Measurements from ENCODE around the gene RAB19. TPM values are rescaled to one million over a fixed set of nuclear protein-coding genes. Genes with fewer than 3 reads are reported as not detected.

Gene RAB19
- total and polyA plus RNA-seq, 2 of the 13 experiments (the other 11 are each of a cell fraction or from before 2014, with no cell fraction given): 0.31 TPM; not detected in 1

- TF ChIP-seq ZBTB25 (CRISPR knock-in tag; IDR thresholded peaks at IDR 0.05) (no peak), ZFP91 (CRISPR knock-in tag; IDR thresholded peaks at IDR 0.05; ENCODE audit: borderline replicate concordance) (peak; percentile 46; the same call in 1 of the 2 replicates), ZNF609 (CRISPR knock-in tag; IDR thresholded peaks at IDR 0.05; ENCODE audit: borderline replicate concordance) (no peak), KDM3A (CRISPR knock-in tag; IDR thresholded peaks at IDR 0.05; ENCODE audit: low read depth) (peak; percentile 38; the same call in 1 of the 2 replicates), POLR2A (IDR thresholded peaks at IDR 0.05; ENCODE audit: insufficient read depth in 1 of 2, low read depth in 2 of 2, low read length in 2 of 2) (peak; percentile 59 to 84), KLF16 (CRISPR knock-in tag; IDR thresholded peaks at IDR 0.05) (0 out of 4 replicates have a peak, but pooled peaks of 1 of the 2 experiments have one; percentile 27), SP140L (CRISPR knock-in tag; IDR thresholded peaks at IDR 0.05; ENCODE audit: borderline replicate concordance) (no peak), ZNF362 (CRISPR knock-in tag; IDR thresholded peaks at IDR 0.05; ENCODE audit: borderline replicate concordance) (no peak), MLLT10 (CRISPR knock-in tag; IDR thresholded peaks at IDR 0.05) (no peak), SOX5 (CRISPR knock-in tag; IDR thresholded peaks at IDR 0.05; ENCODE audit: borderline replicate concordance) (no peak), PAXIP1 (CRISPR knock-in tag; conservative IDR thresholded peaks at IDR 0.05) (no peak), DMAP1 (CRISPR knock-in tag; IDR thresholded peaks at IDR 0.05) (peak; percentile 68), ZNF761 (CRISPR knock-in tag; conservative IDR thresholded peaks at IDR 0.05) (no peak)
These were observed 5.8 kb upstream of the RAB19 start, which contains the start of gene SLC37A3 (continued) for GRCh38 chr7:140397784-140398750.

All from HepG2 (cell line).